GM12874 (cell line): ENCODE data around the gene HLA-E.

Experiments
- CTCF ChIP-seq: IDR thresholded peaks from 2 replicates; pipeline ENCODE4 v1.5.1; 2011; ENCODE audit warnings: low read depth, mild to moderate bottlenecking, control low read depth, low read length, moderate library complexity; ENCODE audit not compliant: insufficient read depth

The HLA-E gene

GRCh38 chr6:30510419-30511168 lies 21.3 kb downstream of the HLA-E start:
- no peak for TF ChIP-seq CTCF

- TF ChIP-seq CTCF: no peak
Observed at GRCh38 chr6:30511169-30511546, 21.8 kb downstream of the HLA-E start.

- TF ChIP-seq CTCF: no peak
Observed at GRCh38 chr6:30513451-30513850, 24.1 kb downstream of the HLA-E start.

GRCh38 chr6:30515106-30515505 lies 25.8 kb downstream of the HLA-E start:
- TF ChIP-seq CTCF: no peak

GRCh38 chr6:30515944-30516753 lies 26.8 kb downstream of the HLA-E start:
- no peak for TF ChIP-seq CTCF

- TF ChIP-seq CTCF: no peak
Observed at GRCh38 chr6:30520522-30520921, 31.2 kb downstream of the HLA-E start.

GRCh38 chr6:30530014-30530413 lies 40.7 kb downstream of the HLA-E start:
- TF ChIP-seq CTCF: no peak
